ENCODE measurements around the gene SMPX. TPM values are rescaled to one million over a fixed set of nuclear protein-coding genes. Genes with fewer than 3 reads are reported as not detected.

The SMPX gene
- total RNA-seq: not detected
- 0.20 TPM for total RNA-seq (2013)
- total RNA-seq: 0 reads per million in 29 experiments

DNA sequence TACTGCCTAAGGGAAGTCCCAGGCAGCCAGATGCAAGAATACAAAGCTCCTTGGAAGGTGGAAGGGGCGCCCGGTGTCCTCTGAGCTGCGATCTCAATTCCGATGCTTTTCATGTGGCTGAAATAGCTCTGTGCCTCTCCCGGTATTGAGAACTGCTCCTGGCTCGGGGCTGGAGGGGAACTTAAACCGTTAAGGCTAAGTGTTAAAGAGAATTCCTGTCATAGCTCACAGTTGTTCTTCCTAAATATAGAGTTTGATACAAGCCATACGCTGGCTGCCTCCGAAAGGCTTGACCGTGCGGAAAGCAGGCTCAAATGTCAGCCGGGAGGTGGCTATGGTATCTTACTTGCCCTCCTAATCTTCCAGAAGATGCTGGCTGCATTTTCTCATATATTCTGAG, at the start of gene SMPX:
SMPX (minus strand) TSS at position 157 of the 400 bp plus-strand sequence. CDS start 3,826 bp downstream, outside the sequence.
- Histone ChIP-seq H3K36me3 (ENCODE audit: control insufficient read depth in 2 of 2, extremely low read depth in 1 of 2, insufficient read depth in 1 of 2, low read length in 1 of 2) (no peaks in the 10 kb centered on the region), H3K4me1 (ENCODE audit: control insufficient read depth in 1 of 2, extremely low read depth in 1 of 2, insufficient read depth in 2 of 2, low read length in 2 of 2) (no peaks in the 10 kb centered on the region), H3K4me3 (ENCODE audit: control insufficient read depth in 1 of 2, extremely low read depth in 1 of 2, low read length in 1 of 2) (no peak within 1 kb of the TSS), H3K27me3 (replicated peaks in 1 of 2; ENCODE audit: control insufficient read depth in 2 of 2, extremely low read depth in 1 of 2, insufficient read depth in 2 of 2, low read length in 1 of 2) (no peaks in the 10 kb centered on the region), H3K27ac (ENCODE audit: low read length) (no peak within 1 kb of the TSS), H3K9me3 (no peaks in the 10 kb centered on the region)
- ChIA-PET CTCF (no interaction called here), POLR2A (no interaction called here)
- no peak for DNase-seq
- Mint-ChIP-seq H3K9me3 (no peaks in the 10 kb centered on the region), H3K27ac (no peak within 1 kb of the TSS), H3K4me1 (no peaks in the 10 kb centered on the region), H3K36me3 (no peaks in the 10 kb centered on the region), H3K4me3 (no peak within 1 kb of the TSS), H3K27me3 (peaks cover 0 to 5% of the 10 kb centered on the region in 2 donors)
- no peak for ATAC-seq (replicated peaks in 1 of 4)
- no CpG with 5 or more reads among the region's 12 CpGs for WGBS (ENCODE audit: insufficient coverage)

DNA sequence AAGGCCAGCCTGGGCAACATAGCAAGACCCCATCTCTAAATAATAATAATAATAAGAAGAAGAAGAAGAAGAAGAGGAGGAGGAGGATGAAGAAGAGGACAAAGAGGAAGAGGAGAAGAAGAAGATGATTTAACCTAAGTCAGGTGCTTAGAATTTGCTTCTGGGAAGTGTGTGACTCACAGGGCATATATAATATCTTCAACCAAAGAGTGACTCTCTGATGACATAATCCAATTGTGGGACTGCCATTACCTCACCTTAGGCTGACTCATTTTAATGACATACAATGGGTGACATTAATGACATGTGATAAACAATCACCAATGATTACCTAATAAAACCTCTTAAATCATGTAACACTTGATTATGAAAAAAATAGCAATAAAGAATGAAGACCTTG, 48.8 kb upstream of the SMPX start:
- Mint-ChIP-seq H3K27me3 (no peaks in the 10 kb centered on the region), H3K4me3 (no peak overlapping the region), H3K9me3 (no peaks in the 10 kb centered on the region), H3K27ac (no peak overlapping the region), H3K36me3 (no peaks in the 10 kb centered on the region), H3K4me1 (no peaks in the 10 kb centered on the region)
- Histone ChIP-seq H3K27ac (ENCODE audit: low read length) (no peak overlapping the region), H3K4me3 (ENCODE audit: control insufficient read depth in 1 of 2, extremely low read depth in 1 of 2, low read length in 1 of 2) (no peak overlapping the region), H3K27me3 (replicated peaks in 1 of 2; ENCODE audit: control insufficient read depth in 2 of 2, extremely low read depth in 1 of 2, insufficient read depth in 2 of 2, low read length in 1 of 2) (no peaks in the 10 kb centered on the region), H3K4me1 (ENCODE audit: control insufficient read depth in 1 of 2, extremely low read depth in 1 of 2, insufficient read depth in 2 of 2, low read length in 2 of 2) (no peaks in the 10 kb centered on the region), H3K9me3 (no peaks in the 10 kb centered on the region), H3K36me3 (ENCODE audit: control insufficient read depth in 2 of 2, extremely low read depth in 1 of 2, insufficient read depth in 1 of 2, low read length in 1 of 2) (no peaks in the 10 kb centered on the region)
- CTCF ChIA-PET: no interaction called here
- DNase-seq: no peak
- POLR2A ChIA-PET: interaction anchor here in 1 of 2 donors (0.7 kb wide), 1 partner anchor 28 kb away, joined by 17 read pairs; no protein-coding TSS in a partner anchor
- ATAC-seq (replicated peaks in 1 of 4): no peak

DNA sequence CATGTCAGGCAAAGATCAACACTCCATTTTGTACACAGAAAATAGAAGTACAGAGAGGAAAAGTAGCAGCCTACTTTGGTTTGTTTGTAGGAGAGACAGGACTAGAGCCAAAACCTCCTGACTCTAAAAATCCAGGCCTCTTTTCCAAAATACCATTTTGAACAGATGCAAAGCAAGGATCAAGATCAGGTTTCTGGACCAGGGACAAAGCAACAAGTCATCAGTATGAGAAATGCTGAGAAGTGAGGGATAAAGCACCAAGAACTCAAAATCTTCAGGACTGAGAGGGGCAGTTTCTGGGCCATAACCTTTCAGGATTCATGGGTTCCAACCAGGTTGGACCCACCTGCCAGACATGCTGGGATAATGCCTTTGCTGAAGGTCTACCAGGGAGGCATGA, 44.9 kb upstream of the SMPX start:
- H3K9me3 ChIP-seq: no peaks in the 10 kb centered on the region
- H3K4me3 ChIP-seq (ENCODE audit: control insufficient read depth in 1 of 2, extremely low read depth in 1 of 2, low read length in 1 of 2): no peak overlapping the region
- Mint-ChIP-seq H3K4me1 (no peaks in the 10 kb centered on the region), H3K27me3 (peaks cover 0 to 11% of the 10 kb centered on the region in 2 donors), H3K27ac (no peak overlapping the region), H3K9me3 (no peaks in the 10 kb centered on the region), H3K4me3 (no peak overlapping the region), H3K36me3 (no peaks in the 10 kb centered on the region)
- no peak for ATAC-seq (replicated peaks in 1 of 4)
- H3K27ac ChIP-seq (ENCODE audit: low read length): no peak overlapping the region
- no peaks in the 10 kb centered on the region for H3K36me3 ChIP-seq (ENCODE audit: control insufficient read depth in 2 of 2, extremely low read depth in 1 of 2, insufficient read depth in 1 of 2, low read length in 1 of 2)
- DNase-seq: no peak
- H3K4me1 ChIP-seq (ENCODE audit: control insufficient read depth in 1 of 2, extremely low read depth in 1 of 2, insufficient read depth in 2 of 2, low read length in 2 of 2): no peaks in the 10 kb centered on the region
- ChIA-PET CTCF (no interaction called here), POLR2A (no interaction called here)
- H3K27me3 ChIP-seq (replicated peaks in 1 of 2; ENCODE audit: control insufficient read depth in 2 of 2, extremely low read depth in 1 of 2, insufficient read depth in 2 of 2, low read length in 1 of 2): no peaks in the 10 kb centered on the region

DNA sequence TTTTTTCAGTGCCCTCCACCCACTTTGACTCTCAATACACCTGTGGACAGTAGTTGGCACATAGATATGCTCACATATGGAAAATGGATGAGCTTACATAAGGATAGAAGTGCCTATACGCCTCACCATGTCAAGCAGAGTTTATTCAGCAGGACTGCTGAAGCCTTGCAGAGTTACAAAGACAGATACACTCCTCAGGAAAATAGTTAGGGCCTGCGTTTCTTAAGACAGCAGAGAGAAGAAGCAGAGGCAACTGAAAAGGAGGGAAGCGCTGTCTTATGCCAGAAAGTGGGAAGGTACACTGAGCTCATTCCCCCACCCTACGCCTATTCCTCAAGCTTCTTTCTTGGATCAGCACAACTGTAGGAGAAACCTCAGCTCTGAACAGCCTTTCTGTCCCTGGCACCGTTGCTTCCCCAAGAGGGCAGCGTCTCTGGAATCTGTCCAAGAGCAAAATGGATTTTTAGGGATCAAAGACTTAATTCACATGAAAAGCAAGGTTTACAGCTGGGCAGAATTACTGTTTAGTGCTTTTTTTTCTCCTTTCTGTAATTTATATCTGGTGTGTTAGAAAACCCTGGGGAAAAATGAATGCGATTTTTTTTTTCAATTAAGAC, 44.2 kb upstream of the SMPX start:
- Histone ChIP-seq H3K9me3 (no peaks in the 10 kb centered on the region), H3K4me1 (ENCODE audit: control insufficient read depth in 1 of 2, extremely low read depth in 1 of 2, insufficient read depth in 2 of 2, low read length in 2 of 2) (no peaks in the 10 kb centered on the region), H3K4me3 (ENCODE audit: control insufficient read depth in 1 of 2, extremely low read depth in 1 of 2, low read length in 1 of 2) (no peak overlapping the region), H3K36me3 (ENCODE audit: control insufficient read depth in 2 of 2, extremely low read depth in 1 of 2, insufficient read depth in 1 of 2, low read length in 1 of 2) (no peaks in the 10 kb centered on the region), H3K27ac (ENCODE audit: low read length) (no peak overlapping the region), H3K27me3 (replicated peaks in 1 of 2; ENCODE audit: control insufficient read depth in 2 of 2, extremely low read depth in 1 of 2, insufficient read depth in 2 of 2, low read length in 1 of 2) (no peaks in the 10 kb centered on the region)
- Mint-ChIP-seq H3K27ac (no peak overlapping the region), H3K27me3 (peaks cover 0 to 11% of the 10 kb centered on the region in 2 donors), H3K4me1 (no peaks in the 10 kb centered on the region), H3K36me3 (no peaks in the 10 kb centered on the region), H3K9me3 (no peaks in the 10 kb centered on the region), H3K4me3 (no peak overlapping the region)
- ATAC-seq (replicated peaks in 1 of 4): no peak
- no CpG with 5 or more reads among the region's 7 CpGs for WGBS (ENCODE audit: insufficient coverage)
- CTCF ChIA-PET: no interaction called here
- POLR2A ChIA-PET: no interaction called here
- no peak for DNase-seq

DNA sequence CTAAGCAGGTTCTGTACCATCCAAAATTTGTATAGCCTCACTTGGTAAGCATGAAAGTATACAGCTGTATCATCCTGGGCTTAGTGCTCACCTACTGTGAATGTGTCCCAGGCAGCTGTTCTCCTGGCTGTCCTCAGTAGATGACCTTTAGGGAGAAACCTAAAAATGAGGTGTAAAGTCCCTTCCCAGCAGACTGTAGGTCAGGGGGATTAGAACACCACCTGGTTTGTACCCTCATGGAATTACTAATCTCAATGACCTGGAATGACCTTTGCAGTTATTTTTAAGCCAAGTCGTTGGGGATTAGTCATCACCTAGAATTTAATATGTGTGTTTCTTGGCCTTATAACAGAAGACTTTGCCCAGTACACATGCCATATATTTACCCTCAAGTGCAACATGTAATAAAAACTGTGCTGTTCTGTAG, 42.4 kb upstream of the SMPX start:
- no peak for DNase-seq
- WGBS (ENCODE audit: insufficient coverage): no CpG with 5 or more reads among the region's 1 CpG
- no peak overlapping the region for H3K4me3 Mint-ChIP-seq

DNA sequence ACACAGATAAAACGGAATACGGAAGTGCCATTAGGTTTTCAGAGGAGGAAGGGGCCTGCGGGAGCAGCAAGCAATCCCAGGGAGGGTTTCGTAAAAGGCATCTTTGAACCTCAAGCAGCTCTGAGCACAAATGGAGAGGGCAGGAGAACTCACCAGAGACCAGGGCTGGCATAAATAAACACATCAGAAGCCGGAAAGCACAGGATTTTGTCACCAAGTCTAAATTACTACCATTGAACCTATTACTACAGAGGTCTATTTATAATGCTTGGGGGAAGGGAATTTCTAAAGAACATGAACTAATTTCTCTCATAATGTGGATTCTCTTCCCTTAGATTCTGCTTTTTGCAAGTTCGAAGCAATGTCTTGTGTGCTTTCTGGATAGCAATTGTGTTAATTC, 41.9 kb upstream of the SMPX start:
- no peak for DNase-seq
- Mint-ChIP-seq H3K4me1 (no peaks in the 10 kb centered on the region), H3K9me3 (no peaks in the 10 kb centered on the region), H3K27me3 (peaks cover 0 to 17% of the 10 kb centered on the region in 2 donors), H3K27ac (no peak overlapping the region), H3K36me3 (no peaks in the 10 kb centered on the region), H3K4me3 (no peak overlapping the region)
- Histone ChIP-seq H3K4me3 (ENCODE audit: control insufficient read depth in 1 of 2, extremely low read depth in 1 of 2, low read length in 1 of 2) (no peak overlapping the region), H3K27ac (ENCODE audit: low read length) (no peak overlapping the region), H3K4me1 (ENCODE audit: control insufficient read depth in 1 of 2, extremely low read depth in 1 of 2, insufficient read depth in 2 of 2, low read length in 2 of 2) (no peaks in the 10 kb centered on the region), H3K36me3 (ENCODE audit: control insufficient read depth in 2 of 2, extremely low read depth in 1 of 2, insufficient read depth in 1 of 2, low read length in 1 of 2) (no peaks in the 10 kb centered on the region), H3K9me3 (no peaks in the 10 kb centered on the region), H3K27me3 (replicated peaks in 1 of 2; ENCODE audit: control insufficient read depth in 2 of 2, extremely low read depth in 1 of 2, insufficient read depth in 2 of 2, low read length in 1 of 2) (no peaks in the 10 kb centered on the region)
- WGBS (ENCODE audit: insufficient coverage): no CpG with 5 or more reads among the region's 6 CpGs
- CTCF ChIA-PET: no interaction called here
- ATAC-seq (replicated peaks in 1 of 4): no peak
- POLR2A ChIA-PET: no interaction called here

More for the DNA sequence above, 42.4 kb upstream of the SMPX start:
- POLR2A ChIA-PET: no interaction called here
- no peaks in the 10 kb centered on the region for H3K36me3 Mint-ChIP-seq
- no peaks in the 10 kb centered on the region for H3K36me3 ChIP-seq (ENCODE audit: control insufficient read depth in 2 of 2, extremely low read depth in 1 of 2, insufficient read depth in 1 of 2, low read length in 1 of 2)
- no peak overlapping the region for H3K27ac Mint-ChIP-seq
- H3K9me3 Mint-ChIP-seq: no peaks in the 10 kb centered on the region
- H3K27me3 ChIP-seq (replicated peaks in 1 of 2; ENCODE audit: control insufficient read depth in 2 of 2, extremely low read depth in 1 of 2, insufficient read depth in 2 of 2, low read length in 1 of 2): no peaks in the 10 kb centered on the region
- CTCF ChIA-PET: no interaction called here
- no peaks in the 10 kb centered on the region for H3K9me3 ChIP-seq
- ATAC-seq (replicated peaks in 1 of 4): no peak
- H3K4me1 ChIP-seq (ENCODE audit: control insufficient read depth in 1 of 2, extremely low read depth in 1 of 2, insufficient read depth in 2 of 2, low read length in 2 of 2): no peaks in the 10 kb centered on the region
- no peak overlapping the region for H3K27ac ChIP-seq (ENCODE audit: low read length)
- H3K4me3 ChIP-seq (ENCODE audit: control insufficient read depth in 1 of 2, extremely low read depth in 1 of 2, low read length in 1 of 2): no peak overlapping the region
- peaks cover 0 to 17% of the 10 kb centered on the region in 2 donors for H3K27me3 Mint-ChIP-seq
- no peaks in the 10 kb centered on the region for H3K4me1 Mint-ChIP-seq

DNA sequence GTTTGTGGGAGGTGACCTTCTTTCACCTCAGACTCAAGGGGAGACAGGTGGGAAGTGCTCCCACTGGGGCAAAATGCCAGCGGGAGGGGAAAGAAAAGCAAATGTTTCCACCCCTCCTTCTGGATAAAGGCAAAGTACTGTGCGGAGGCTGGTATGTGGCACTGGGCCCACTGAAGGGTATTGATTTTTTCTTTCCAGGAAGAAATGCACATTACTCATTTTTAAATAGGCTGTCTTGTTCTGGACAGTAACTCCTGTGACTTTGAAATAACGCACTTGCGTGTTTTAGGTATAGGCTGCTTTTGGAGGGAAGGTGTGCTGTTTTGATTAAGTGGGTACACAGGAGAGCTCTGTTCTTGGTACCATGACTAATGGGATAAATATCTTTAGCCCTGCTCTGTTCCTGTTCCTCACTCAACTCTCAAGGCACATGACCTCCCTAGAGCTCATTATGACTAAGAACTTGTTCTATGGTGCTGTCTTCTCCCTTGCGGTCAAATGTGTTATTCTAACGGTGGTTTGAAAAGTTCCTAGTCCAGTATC, 40.8 kb upstream of the SMPX start:
- H3K27me3 ChIP-seq (replicated peaks in 1 of 2; ENCODE audit: control insufficient read depth in 2 of 2, extremely low read depth in 1 of 2, insufficient read depth in 2 of 2, low read length in 1 of 2): no peaks in the 10 kb centered on the region
- no CpG with 5 or more reads among the region's 6 CpGs for WGBS (ENCODE audit: insufficient coverage)
- Mint-ChIP-seq H3K27ac (no peak overlapping the region), H3K27me3 (peaks cover 0 to 17% of the 10 kb centered on the region in 2 donors), H3K9me3 (no peaks in the 10 kb centered on the region), H3K4me3 (no peak overlapping the region), H3K4me1 (no peaks in the 10 kb centered on the region), H3K36me3 (no peaks in the 10 kb centered on the region)
- no peaks in the 10 kb centered on the region for H3K36me3 ChIP-seq (ENCODE audit: control insufficient read depth in 2 of 2, extremely low read depth in 1 of 2, insufficient read depth in 1 of 2, low read length in 1 of 2)
- H3K9me3 ChIP-seq: no peaks in the 10 kb centered on the region
- no peak overlapping the region for H3K27ac ChIP-seq (ENCODE audit: low read length)
- no peak for ATAC-seq (replicated peaks in 1 of 4)
- H3K4me1 ChIP-seq (ENCODE audit: control insufficient read depth in 1 of 2, extremely low read depth in 1 of 2, insufficient read depth in 2 of 2, low read length in 2 of 2): no peaks in the 10 kb centered on the region
- ChIA-PET POLR2A (no interaction called here), CTCF (no interaction called here)
- DNase-seq: no peak
- H3K4me3 ChIP-seq (ENCODE audit: control insufficient read depth in 1 of 2, extremely low read depth in 1 of 2, low read length in 1 of 2): no peak overlapping the region
